Activated naive CD4-positive, alpha-beta T cell treated with anti-CD3 and anti-CD28 coated beads, Interleukin-2, amount 50 U/mL, for 72 hours (primary cell): Measurements from ENCODE around the gene ZFPM1. TPM values are rescaled to one million over a fixed set of nuclear protein-coding genes. Genes with fewer than 3 reads are reported as not detected.
"Not testable (repeated sequence)": the region's sequence is repeated elsewhere in the genome, so short reads cannot be mapped to it uniquely, and the experiment has no call there.

Experiments
- ATAC-seq, 2 donors: fragments of 150-1000 bp; cut with Tn5 transposase; 2 replicates each; pipeline ENCODE4 v1.10.0; 2021; ENCODE audit warnings: mild to moderate bottlenecking in 2 of 2, moderate library complexity in 2 of 2
- DNase-seq, 2 donors: peaks; one replicate each; pipeline ENCODE4 v3.0.0; 2021 to 2022; ENCODE audit warnings: low spot score in 2 of 2
- H3K27ac Mint-ChIP-seq, 2 donors: one replicate each; pipeline ENCODE4 v1.8.0; 2022; ENCODE audit warnings: mild to moderate bottlenecking in 2 of 2, mixed read lengths in 2 of 2
- H3K36me3 Mint-ChIP-seq, 2 donors: one replicate each; pipeline ENCODE4 v1.8.0; 2022; ENCODE audit warnings: mixed read lengths in 2 of 2
- H3K9me3 Mint-ChIP-seq, 2 donors: one replicate each; pipeline ENCODE4 v1.8.0; 2022; ENCODE audit warnings: mixed read lengths in 2 of 2
- total RNA-seq, 2 donors: library from RNA; stranded (reverse); gene quantifications; one replicate each; pipeline ENCODE4 v1.2.3, GENCODE V29; 2022

ZFPM1 gene
- total RNA-seq = 10 to 100 TPM; 15.5 to 25.1 TPM

GRCh38 chr16:88453217-88453531 is at the start of gene ZFPM1:
ZFPM1 (plus strand) TSS chr16:88453280; CDS start chr16:88453639, 359 bp downstream.
- ATAC-seq = peak in 1 of 2 donors; percentile 53
- peak within 1 kb of the TSS; percentile 93 to 94 for H3K27ac Mint-ChIP-seq
- no peaks in the 10 kb centered on the region for H3K9me3 Mint-ChIP-seq
- peaks cover 0 to 8% of the 10 kb centered on the region in 2 donors for H3K36me3 Mint-ChIP-seq
- DNase-seq = no peak

GRCh38 chr16:88403794-88404581 is 49.1 kb upstream of the ZFPM1 start:
- Mint-ChIP-seq H3K27ac (no peak overlapping the region), H3K36me3 (no peaks in the 10 kb centered on the region), H3K9me3 (no peaks in the 10 kb centered on the region)
- DNase-seq (no peak), ATAC-seq (no peak)

- no peak for ATAC-seq
- no peaks in the 10 kb centered on the region for H3K36me3 Mint-ChIP-seq
Measured at GRCh38 chr16:88404769-88405168, 48.3 kb upstream of the ZFPM1 start.

GRCh38 chr16:88405216-88406060 is 47.6 kb upstream of the ZFPM1 start:
- ATAC-seq = no peak

More at GRCh38 chr16:88404769-88405168, 48.3 kb upstream of the ZFPM1 start:
- no peak overlapping the region for H3K27ac Mint-ChIP-seq
- no peaks in the 10 kb centered on the region for H3K9me3 Mint-ChIP-seq
- no peak for DNase-seq

GRCh38 chr16:88406096-88407041 is 46.7 kb upstream of the ZFPM1 start:
- Mint-ChIP-seq H3K9me3 (no peaks in the 10 kb centered on the region), H3K27ac (no peak overlapping the region), H3K36me3 (no peaks in the 10 kb centered on the region)
- DNase-seq (no peak), ATAC-seq (no peak)

More at GRCh38 chr16:88405216-88406060, 47.6 kb upstream of the ZFPM1 start:
- DNase-seq = no peak
- H3K27ac Mint-ChIP-seq = no peak overlapping the region
- no peaks in the 10 kb centered on the region for H3K36me3 Mint-ChIP-seq
- no peaks in the 10 kb centered on the region for H3K9me3 Mint-ChIP-seq

- no peaks in the 10 kb centered on the region for H3K36me3 Mint-ChIP-seq
- H3K9me3 Mint-ChIP-seq = no peaks in the 10 kb centered on the region
- no peak for ATAC-seq
- DNase-seq = no peak
- H3K27ac Mint-ChIP-seq = no peak overlapping the region
Measured at GRCh38 chr16:88407042-88407420, 46.0 kb upstream of the ZFPM1 start.

GRCh38 chr16:88407807-88408206 is 45.3 kb upstream of the ZFPM1 start:
- no peak for DNase-seq
- Mint-ChIP-seq H3K27ac (no peak overlapping the region), H3K36me3 (no peaks in the 10 kb centered on the region), H3K9me3 (no peaks in the 10 kb centered on the region)
- ATAC-seq = no peak

- DNase-seq = no peak
- Mint-ChIP-seq H3K36me3 (no peaks in the 10 kb centered on the region), H3K9me3 (no peaks in the 10 kb centered on the region), H3K27ac (no peak overlapping the region)
- ATAC-seq = no peak
Measured at GRCh38 chr16:88408561-88409142, 44.4 kb upstream of the ZFPM1 start.

- DNase-seq (no peak), ATAC-seq (no peak)
- Mint-ChIP-seq H3K9me3 (no peaks in the 10 kb centered on the region), H3K36me3 (no peaks in the 10 kb centered on the region), H3K27ac (no peak overlapping the region)
Measured at GRCh38 chr16:88409296-88410065, 43.6 kb upstream of the ZFPM1 start.

- H3K36me3 Mint-ChIP-seq, H3K9me3 Mint-ChIP-seq, ATAC-seq, H3K27ac Mint-ChIP-seq, DNase-seq: not testable (repeated sequence)
Measured at GRCh38 chr16:88410297-88410968, 42.6 kb upstream of the ZFPM1 start.

- no peaks in the 10 kb centered on the region for H3K9me3 Mint-ChIP-seq
- ATAC-seq (no peak), DNase-seq (no peak)
- no peaks in the 10 kb centered on the region for H3K36me3 Mint-ChIP-seq
- H3K27ac Mint-ChIP-seq = no peak overlapping the region
Measured at GRCh38 chr16:88411951-88412576, 41.0 kb upstream of the ZFPM1 start.

- no peak for DNase-seq
- Mint-ChIP-seq H3K27ac (no peak overlapping the region), H3K9me3 (no peaks in the 10 kb centered on the region), H3K36me3 (no peaks in the 10 kb centered on the region)
- ATAC-seq = no peak
Measured at GRCh38 chr16:88412766-88413165, 40.3 kb upstream of the ZFPM1 start.

- Mint-ChIP-seq H3K27ac (no peak overlapping the region), H3K36me3 (no peaks in the 10 kb centered on the region), H3K9me3 (no peaks in the 10 kb centered on the region)
- ATAC-seq (no peak), DNase-seq (no peak)
Measured at GRCh38 chr16:88413231-88413630, 39.8 kb upstream of the ZFPM1 start.

- Mint-ChIP-seq H3K27ac (no peak overlapping the region), H3K36me3 (no peaks in the 10 kb centered on the region), H3K9me3 (no peaks in the 10 kb centered on the region)
- ATAC-seq (no peak), DNase-seq (no peak)
Measured at GRCh38 chr16:88413631-88414030, 39.4 kb upstream of the ZFPM1 start.
